HG02870 (cell line): ENCODE measurements around the gene BNC2.
"Not testable (repeated sequence)": the region's sequence is repeated elsewhere in the genome, so short reads cannot be mapped to it uniquely, and the experiment has no call there.

Experiments used
- ATAC-seq: cut with Tn5 transposase; IDR thresholded peaks from one replicate; pipeline ENCODE4 v1.9.1; 2021; ENCODE audit warnings: mild to moderate bottlenecking, moderate library complexity; ENCODE audit not compliant: unreplicated experiment

Gene BNC2

DNA sequence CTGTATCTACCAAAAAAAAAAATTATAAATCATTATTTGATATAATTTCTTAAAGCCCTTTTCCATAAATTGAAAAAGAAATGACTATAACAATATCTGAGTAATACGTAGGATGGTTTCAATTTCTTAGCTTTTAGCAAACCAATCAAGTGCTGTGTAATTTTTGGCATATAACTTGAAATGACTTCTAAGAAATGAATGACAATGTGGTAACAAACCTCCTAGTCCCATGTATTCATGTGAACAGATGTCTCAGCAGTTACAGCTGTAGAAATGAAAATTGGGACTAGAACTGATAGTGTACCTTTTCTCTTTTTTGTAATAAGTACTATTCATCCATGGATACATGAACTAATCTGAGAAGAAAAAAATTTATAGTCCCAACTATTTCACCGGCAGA lies 307.0 kb downstream of the BNC2 start:
- ATAC-seq: no peak

DNA sequence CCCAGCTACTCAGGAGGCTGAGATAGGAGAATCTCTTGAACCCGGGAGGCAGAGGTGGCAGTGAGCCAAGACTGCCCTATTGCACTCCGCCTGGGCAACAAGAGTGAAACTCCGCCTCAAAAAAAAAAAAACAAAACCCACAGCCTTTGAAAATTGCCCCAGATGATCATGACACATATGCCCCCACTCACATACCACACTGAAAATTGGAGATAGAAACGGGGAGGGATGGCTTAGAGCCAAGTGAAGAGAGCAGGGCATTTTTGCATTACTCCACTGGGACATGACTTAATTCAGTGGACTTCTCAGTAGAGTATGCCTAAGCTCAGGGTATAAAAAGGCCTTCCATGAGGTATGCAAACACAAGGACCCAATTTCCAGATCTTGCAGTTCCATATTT lies 309.3 kb downstream of the BNC2 start:
- no peak for ATAC-seq

DNA sequence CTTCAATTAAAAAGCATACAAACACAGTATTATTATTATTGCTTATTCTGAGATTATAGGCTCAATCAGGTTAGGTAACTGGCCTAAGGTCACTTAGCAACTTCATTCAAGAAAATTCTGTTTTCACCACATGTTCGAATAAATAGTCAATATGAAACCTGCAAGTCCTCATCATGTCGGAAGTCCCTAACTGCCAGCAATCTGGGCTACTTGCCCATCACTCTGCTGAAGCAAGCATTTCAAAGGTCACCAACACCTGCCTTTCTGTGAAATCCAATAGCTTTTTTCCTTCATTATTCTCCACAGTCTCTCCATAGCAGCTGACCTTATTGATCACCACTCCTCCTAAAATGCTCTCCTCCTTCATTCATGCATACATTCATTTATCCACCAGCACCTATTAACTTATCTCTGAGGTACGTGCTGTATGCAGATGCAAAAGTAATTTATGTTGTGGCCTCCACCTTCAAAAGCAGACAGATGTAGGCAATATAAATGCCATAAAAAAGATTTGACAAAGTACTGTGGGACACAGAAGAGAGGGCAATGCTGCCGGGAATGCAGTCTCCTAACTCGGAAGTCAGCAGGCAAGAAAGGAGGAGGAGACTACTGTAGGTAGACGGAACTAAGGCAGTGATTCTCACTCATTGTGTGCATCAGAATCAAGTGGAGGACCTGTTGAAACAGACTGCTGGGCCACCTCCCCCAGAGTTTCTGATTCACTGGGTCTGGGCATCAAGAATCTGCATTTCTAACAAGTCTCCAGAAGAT lies 310.9 kb downstream of the BNC2 start:
- no peak for ATAC-seq

DNA sequence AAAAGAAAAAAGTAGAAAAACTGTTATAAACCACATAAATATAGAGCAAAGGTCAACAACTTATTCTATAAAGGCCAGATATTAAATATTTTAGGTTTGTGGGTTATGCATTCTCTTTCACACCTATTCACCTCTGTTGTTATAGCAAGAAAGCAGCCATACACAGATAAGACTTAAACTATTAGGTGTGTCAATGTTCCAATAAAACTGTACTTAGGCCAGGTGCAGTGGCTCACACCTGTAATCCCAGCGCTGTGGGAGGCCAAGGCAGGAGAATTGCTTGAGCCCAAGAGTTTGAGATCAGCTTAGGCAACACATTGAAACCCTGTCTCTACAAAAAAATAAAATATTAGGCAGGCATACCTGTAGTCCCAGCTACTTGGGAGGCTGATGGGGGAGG lies 314.7 kb downstream of the BNC2 start:
- no peak for ATAC-seq

DNA sequence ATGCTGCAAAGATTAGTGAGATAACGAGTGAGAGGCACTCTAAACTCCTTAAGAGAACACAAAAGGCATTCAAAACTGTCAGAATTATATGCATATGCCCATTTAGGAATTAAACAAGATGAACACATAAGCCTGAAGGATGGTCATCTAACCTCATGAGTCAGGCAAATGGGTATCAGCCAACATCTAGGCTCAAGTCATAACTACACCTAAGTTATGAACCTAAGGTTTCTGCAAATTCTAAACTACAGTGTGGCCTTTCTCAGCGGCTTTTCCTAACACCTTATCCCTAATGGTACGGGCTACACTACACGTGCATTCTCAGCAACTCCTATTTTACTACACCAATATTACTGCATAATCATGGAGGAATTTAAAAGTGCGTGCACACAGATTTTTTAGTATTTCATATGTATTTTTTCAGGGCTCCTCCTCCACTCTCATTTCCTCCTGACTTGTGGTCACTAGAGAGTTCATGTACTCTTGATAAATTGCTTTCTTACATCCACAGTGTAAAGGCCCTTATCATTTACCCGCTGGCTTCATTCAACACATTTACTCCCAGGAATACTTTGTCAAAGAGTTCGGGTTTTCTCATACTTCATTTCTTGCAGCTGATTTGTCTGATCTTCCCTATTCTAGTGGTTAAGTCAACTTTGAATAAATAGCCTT lies 316.5 kb downstream of the BNC2 start:
- ATAC-seq: no peak

DNA sequence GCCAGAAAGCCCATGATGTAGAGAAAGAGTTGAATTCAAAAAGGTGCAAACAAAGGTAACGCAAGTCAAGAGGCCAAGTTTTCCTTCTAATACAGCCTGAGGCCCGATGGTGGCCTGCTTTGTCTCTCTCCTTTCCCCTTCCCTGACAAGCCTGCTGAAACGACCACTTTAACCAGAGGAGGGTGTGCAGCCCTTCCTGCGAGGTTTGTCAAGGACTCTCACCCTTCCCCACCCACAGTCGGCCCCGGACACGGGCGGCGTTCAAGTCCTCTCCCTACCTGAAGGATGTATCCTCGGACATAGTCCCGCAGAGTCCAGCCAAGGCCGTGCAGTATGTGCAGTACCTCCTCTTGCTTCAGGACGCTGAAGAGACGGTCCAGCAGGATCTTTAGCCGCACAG lies 318.2 kb downstream of the BNC2 start:
- no peak for ATAC-seq

DNA sequence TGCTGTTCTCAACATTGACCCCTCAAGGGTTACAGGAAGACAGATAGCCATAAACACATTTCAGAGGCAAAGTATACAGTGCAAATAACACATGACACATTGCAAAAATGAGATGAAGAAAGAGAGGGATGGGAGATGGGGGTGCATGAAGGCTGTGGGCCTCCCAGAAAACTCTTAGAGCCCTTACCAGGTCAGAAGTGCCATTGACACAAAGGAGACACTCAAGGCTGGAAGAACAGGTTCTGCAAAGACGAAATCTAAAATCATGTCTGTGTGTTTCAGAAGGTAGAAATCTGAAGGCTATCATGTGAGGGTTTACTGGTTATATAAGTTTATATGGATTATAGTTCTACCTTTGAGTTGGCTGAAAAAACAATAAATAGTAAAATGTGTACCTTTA lies 318.8 kb downstream of the BNC2 start:
- ATAC-seq: no peak

DNA sequence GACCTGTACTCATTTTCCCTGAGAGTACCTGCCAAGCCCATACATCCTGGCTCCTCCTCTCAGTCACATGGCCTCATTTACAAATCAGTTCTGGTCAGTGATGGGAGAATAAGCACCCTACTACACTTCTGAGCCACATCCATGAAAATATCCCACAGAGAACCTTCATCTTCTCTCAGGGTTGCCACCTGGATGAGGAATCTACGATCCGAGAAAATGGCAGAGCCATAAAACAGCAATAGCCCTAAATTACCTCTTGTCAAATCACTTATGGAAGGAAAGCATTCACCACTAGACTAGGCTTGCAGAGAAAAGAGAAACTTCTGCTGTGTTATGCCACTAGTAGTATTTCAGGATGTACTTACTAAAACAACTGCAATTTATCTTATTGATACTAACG lies 324.8 kb downstream of the BNC2 start:
- ATAC-seq: no peak

DNA sequence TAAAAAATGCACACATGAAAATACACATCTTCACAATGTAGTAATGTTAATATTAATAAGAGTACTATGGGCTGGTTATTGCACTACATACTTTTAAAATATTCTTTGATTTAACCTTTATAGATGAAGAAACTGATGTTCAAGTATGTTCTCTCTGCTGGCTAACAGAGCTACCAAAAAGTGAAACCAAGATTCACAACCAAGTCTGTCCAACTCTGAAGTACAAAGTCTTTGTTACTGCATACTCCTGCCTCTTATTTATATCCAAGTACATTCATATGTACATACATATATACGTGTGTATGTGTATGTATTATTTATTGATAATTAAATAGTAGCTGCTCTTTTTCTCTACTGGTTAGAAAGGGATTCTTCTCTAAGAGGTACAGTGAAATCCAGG lies 325.6 kb downstream of the BNC2 start:
- no peak for ATAC-seq

DNA sequence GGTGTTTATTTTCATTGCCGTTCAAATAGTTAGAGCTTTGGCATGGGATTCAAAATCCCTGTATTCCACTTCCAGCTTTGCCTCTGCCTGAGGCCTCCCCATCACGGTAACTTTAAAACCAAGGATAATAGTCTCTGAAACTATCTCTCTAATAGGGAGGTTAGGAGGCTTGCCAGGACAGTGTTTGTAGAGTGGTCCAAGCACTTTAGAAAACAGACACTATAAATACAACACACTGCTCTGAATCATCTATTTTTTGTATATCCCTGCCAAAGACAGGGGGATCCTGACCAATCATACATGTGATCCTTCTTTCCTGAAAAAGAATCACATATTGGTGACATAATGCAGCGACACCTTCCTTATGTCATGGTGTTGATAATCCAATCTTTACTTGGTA lies 326.8 kb downstream of the BNC2 start:
- ATAC-seq: no peak

DNA sequence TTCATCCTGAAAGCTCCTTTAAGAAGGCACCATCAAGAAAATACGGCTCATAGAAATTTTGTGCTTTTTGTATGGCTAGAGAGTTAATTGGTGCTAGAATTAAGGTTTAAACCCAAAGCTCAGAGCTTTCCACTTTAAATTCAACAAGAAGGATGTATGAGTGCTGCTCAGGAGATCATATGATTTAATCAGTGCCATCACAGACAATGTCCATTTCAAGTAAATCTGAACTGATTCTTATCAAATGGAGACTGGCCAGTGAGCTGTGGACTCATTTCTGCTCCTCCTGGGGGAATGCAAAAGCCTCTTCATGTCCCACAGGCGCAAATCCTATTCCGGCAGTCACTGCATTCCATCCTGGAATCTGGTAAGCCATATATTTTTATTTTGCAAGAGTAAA lies 327.2 kb downstream of the BNC2 start:
- no peak for ATAC-seq

DNA sequence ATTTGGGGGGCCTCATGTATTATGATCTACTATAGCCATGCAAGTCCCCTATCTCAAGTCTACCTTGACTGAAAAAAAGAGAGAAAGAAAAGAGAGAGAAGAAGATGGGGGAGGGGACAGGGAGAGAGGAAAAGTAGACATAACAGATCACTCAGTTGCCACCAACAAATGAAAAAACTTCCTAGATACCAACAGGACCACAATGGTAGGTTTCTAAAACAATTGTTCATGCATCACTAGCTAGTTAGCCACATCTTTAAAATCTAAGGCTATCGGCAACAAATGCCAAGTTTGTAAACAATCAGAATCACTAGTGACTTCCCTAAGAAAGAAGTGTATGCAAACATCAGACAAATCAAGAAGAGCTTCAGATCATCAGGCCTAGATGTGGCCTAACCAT lies 328.2 kb downstream of the BNC2 start:
- no peak for ATAC-seq

DNA sequence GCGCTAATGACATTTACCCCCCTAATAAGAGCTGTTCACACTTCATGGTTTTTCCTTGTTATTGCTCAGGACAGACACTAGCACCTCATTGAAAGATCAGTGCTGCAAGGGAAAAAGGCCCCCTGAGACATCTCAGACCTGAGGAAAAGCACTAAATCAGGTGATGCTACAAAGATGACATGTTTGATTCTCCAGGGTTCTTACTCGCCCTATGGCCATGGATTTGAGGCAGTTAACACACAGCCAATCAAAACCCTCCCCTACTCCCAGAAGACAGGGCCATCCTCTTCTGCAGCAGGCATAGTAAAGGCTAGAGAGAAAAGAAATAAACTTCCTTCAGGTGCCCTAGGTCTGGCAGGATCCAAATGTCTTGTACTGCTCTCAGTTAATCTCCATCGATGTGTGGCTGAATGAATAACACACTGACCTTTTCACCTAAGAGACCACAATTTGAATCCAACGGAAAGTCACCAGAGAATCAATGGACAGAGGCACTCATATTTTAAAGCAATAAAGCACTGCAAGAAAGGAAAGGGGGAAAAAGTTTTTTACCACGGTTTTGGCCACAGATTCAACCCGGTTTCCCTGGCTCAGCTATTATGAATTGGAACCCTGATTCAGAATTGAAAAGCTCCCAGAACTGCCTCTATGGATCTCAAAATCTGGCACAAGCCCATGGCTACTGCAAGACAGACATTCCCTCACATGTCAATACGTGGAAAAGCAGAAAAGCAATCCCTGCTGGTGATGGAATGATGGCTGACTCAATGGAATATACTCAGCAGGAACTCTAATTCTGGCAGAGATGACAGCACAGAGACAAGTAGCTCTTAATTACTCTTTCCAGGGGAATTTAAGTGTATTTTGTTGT lies 329.5 kb downstream of the BNC2 start:
- no peak for ATAC-seq

DNA sequence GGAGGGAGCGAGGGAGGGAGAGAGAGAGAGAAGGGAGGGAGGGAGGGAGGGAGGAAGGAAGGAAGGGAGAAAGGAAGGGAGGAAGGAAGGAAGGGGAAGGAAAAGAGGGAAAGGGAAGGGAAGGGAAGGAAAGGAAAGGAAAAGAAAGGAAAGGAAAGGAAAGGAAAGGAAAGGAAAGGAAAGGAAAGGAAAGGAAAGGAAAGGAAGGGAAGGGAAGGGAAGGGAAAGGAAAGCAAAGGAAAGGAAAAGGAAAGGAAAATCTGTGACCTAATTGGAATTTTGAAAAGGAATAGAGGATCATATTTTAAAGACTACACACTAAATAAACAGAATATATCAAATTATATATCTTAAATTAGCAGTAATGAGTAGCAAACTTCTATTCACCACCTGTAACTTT lies 330.8 kb downstream of the BNC2 start:
- ATAC-seq: not testable (repeated sequence)

DNA sequence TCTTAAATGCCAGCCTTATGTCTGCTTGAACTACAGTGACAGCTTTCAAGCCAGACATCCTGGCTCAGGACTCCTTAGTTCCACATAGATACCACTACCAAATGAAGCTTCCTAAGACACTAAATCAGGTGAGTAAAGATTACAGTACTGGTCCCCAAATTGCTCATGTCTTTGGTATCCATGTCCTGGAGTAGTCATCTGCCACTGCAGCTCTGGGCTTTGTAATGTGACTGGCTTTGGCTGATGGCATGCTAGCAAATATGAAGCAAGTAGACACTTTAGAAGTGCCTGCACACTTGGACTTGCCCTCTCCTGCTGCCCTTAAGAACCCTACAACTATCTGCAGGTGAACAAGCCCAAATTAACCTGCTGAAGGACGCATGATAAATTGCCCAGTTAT lies 334.9 kb downstream of the BNC2 start:
- ATAC-seq: no peak

DNA sequence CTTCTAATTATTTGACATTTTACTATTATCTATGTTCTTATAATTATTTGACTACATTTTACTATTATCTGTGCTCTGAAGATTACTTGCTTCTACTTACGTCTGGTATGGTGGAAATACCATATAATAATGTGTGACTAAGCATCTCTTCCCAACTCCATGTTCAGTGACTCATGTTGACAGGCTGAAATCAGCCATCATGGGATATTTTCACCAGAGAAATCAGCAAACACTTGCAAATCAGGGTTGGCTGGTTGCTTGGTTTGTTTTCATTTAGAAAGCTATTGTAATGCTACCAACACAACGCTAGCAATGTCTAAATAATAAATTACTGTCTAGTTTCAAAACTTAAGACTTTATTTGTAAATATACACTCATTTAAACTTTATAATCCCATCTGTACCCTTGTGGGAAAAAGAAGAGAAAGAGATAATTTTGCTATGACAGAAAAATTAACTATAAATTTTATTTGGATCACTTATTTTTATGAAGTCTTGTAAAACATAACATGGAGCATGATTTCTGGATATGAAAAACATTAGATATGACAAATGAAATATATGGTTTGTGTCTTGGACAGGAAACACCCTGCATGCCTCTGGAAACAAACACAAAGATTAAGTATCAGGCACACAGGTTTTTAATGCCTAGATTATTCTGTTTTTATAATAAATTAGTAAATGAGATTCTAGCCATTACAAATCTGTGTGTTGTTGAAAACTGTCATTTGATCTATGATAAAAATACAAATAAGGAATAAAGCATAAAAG lies 337.6 kb downstream of the BNC2 start:
- no peak for ATAC-seq

DNA sequence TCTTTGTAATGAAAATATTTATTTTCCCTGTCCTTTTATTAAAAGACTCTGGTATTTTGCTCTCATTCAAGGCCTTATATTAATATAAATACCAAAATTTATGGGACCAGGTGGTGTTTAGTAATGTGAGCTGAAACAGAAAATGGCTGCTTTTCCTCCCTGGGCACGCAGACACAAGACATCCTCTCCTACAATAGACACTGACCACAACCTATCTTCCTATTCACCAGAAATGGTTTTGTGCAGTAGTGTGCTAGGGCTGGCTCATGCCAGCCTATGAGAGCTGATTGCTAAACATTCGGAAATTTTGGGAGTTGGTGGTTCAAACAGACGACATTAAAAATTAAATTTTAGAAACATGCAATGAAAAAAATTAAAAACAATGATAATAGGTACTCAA lies 338.2 kb downstream of the BNC2 start:
- ATAC-seq: no peak

DNA sequence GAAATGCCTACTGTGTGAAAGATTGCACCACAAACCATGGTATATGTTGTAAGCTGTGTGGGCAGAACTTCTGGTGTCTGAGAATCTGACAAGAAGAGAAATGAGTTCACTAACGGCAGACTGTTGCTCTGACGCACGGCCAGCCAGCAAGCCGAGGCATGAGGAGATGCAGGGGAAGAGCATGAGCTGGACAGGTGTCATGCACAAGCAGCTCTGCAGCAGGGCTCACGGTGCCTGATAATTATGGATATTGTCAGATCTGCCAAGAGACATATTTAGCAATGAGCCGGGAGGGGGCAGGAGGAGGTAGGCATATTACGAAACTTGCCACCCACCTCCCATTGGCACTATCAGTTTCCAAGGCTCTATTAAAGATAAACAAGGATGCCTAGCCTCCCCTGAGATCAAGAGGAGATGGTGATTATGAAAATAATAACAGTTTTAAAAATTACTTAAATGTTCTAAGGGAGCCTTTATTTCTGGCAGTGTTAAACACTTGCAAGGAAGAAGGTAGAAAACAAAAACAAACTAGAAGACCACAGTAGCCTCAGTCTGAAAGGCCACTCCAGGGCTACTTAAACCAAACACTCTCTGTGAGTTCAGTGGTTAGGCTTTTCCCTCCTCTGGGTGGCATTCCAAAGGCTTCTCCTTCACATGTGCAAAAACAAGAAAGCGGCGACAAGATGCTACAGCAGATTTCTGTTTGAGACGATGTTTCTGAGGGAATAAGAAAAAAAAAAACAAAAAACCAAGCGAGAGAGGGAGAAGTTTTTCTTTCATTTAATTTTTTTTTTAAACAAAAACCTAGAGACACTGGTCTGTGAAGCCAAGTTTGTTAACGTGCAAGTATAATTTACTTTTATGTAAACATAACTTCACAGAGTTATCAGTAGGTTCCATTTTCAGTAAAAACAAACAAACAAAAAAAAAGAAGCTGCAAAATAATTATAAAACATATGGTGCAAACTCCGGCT lies 339.5 kb downstream of the BNC2 start:
- no peak for ATAC-seq

DNA sequence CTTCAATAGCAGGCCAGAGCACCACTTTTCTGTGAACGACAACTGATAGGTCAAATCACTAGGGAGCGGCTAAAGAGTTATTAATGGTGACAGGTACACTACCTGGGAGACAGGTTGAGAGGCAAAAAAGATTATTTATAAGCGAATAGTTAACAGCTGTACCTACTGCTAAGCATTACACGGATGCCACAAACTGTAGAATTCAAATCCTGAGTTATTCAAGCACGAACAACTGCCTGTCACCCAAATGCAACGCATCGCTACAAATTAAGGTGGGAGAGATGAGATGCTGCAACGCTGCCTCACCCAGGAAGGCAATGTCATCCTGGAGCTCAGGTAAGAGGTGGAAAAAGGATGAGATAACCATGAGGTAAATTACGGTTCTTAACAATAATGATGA lies 342.9 kb downstream of the BNC2 start:
- no peak for ATAC-seq

DNA sequence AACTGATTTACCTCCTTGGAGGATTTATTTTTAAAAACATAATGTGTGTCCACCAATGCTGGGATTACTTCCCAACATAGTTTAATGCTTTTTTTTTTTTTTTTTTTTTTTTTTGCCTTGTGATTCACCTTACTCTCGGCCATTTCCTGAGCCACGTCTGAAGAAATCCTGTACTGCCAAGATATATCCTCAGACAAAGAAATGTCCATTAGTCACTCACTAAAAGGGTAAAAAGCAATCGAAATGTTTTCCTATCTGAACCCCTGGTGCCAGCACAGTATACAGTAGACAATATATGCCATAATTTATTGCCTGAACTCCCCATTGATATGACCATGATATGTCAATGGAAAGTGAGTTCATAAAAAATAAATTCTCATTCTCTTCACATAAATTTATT lies 344.1 kb downstream of the BNC2 start:
- ATAC-seq: no peak
